IPS DF 4.7 (cell line): Measurements from ENCODE around the gene GRM5.
"Not testable (repeated sequence)": the region's sequence is repeated elsewhere in the genome, so short reads cannot be mapped to it uniquely, and the experiment has no call there.

ENCODE experiments used
- DNase-seq: peaks from one replicate; pipeline ENCODE4 v3.0.0-alpha.2; 2013; ENCODE audit warnings: low spot score; ENCODE audit errors: extremely low read depth

GRM5 gene

DNA sequence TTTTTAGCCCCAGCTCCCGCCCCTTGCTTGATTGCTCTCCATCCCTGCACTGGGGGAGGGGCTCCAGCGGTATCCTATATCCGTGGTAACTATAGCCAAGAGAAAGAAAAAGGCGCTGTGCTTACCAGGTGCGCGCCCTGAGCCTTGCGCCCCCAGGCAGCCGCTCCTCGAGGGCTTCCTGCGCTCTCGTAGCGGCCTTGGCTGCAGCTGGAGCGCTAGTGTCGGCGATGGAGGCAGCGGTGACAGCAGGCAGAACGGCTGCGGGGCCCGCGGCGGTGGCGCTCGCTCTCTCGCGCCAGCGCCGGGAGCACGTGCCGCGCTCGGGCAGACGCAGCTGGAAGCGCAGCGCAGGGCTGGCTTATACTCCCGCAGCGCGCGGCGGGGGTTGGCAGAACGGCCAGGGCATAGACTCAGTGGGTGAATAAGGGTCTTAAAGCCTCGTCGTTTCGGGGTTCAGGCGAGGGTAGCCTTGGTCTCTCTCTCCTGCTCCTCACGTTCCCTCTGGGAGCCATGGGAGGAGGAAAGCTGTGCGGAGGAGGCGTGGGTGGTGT is at the start of gene GRM5:
Gene GRM5, minus strand, starts transcription at position 332 of the 551 bp plus-strand sequence. CDS start 18,110 bp downstream, outside the sequence.
- not testable (repeated sequence) for DNase-seq

DNA sequence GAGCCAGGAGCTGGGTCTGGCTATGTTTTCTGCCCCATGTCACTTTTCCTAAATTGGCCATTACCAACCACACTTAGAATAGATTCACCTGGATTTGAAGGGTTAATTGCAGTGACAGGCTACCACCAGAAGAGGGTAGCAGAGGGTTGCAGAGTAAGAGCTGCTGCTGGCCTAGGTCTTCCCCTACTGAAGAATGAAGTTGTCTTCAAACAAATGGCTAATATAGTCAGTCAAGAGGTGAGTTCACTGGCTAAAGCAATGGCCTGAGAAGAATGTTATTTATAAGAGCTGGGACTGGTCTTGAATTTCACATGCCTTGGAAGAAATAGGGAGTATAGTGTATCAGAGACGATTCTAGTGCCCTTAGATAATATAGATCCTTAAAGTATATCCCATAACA is 32.2 kb upstream of the GRM5 start:
- DNase-seq = not testable (repeated sequence)

- DNase-seq = not testable (repeated sequence)
Observed at GRCh38 chr11:89093806-89094205, 28.0 kb upstream of the GRM5 start.

- DNase-seq = not testable (repeated sequence)
Observed at GRCh38 chr11:89084951-89085350, 19.2 kb upstream of the GRM5 start.

DNA sequence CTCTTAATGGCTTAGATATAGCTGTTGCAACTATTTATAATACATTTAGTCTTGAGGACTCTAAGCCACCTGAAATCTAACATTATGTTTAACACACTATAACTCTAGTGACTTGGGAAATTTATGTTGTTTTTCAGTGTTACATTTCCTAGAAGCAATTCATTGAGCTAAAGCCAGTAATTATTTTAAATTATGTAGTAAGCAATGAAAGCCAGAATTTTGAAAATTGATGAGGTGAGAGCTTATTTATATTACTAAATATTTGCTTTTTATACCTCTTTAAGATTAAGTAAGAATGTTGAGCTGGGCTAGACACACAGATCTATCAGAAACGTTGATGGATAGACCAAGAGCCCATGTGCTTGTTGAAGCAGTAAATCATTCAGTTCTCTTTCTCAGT is 5.1 kb upstream of the GRM5 start:
- DNase-seq = not testable (repeated sequence)

GRCh38 chr11:89067264-89067663 is 1.5 kb upstream of the GRM5 start:
- DNase-seq = no peak

GRCh38 chr11:89065066-89065465 is 716 bp downstream of the GRM5 start:
- no peak for DNase-seq

GRCh38 chr11:89063481-89063951 is 2.3 kb downstream of the GRM5 start:
- DNase-seq = not testable (repeated sequence)

DNA sequence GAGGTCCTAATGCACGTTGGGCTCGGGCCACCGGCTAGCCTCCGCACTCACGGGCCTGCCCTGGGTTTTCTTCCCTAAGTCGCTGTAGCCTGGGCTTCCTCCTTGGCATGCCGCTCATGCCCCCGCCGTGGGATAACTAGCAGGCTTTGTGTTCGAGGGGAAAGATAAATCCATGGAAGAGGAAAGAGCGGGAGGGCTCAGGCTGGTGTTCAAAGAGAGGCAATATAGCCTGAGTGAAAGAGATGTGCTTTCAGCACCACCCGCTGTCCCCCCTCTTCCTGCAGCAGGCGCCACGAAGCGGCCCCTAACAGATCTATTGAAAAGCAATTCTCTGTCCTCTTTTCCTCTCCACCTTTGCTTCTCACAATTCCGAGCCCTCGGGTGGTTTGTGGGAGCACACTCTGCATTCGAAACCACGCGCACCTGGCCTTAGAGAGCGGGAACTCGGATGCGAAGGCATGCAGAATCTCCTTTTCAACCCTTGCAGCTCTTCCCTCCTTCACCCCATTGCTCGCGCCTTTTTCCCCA is 2.9 kb downstream of the GRM5 start:
- not testable (repeated sequence) for DNase-seq

- not testable (repeated sequence) for DNase-seq
Observed at GRCh38 chr11:89061839-89062238, 3.9 kb downstream of the GRM5 start.

DNA sequence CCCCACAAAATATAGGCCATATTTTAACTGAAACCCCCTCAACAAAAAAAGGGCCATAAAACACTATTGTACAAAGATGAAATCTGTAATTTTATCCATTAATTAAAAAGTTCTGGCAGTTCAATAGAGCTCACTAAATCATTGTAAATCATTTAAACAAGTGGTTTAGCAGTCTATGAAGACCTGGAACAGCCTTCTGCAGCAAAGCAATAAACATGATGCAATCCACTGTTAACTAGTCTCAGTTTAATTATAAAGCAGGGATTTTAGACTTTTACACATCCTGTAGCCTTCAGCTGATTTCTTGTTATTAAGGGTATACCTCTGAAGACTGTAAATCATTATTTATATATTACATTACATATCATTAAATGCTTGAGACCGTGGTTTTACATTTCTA is 8.4 kb downstream of the GRM5 start:
- DNase-seq = not testable (repeated sequence)

DNA sequence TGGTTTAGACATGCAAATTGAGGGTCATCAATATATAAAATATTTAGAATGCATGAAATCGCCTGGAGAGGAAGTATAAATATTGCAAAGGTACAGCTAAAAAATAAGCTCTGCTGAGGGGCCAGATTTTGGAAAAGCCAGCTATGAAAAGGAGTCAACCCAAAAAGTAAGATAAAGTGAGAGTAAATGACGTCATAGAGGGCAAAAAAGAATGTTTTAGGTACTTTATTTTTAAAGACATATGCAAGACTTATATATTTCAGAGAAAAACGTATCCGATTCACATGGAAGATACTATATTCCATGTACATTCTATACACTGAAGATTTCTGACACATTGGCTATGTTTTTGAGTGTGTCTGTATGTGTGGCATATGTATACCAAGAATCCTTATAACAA is 13.6 kb downstream of the GRM5 start:
- no peak for DNase-seq

- not testable (repeated sequence) for DNase-seq
Observed at GRCh38 chr11:89047159-89047558, 18.6 kb downstream of the GRM5 start.

GRCh38 chr11:89043861-89044588 is 21.8 kb downstream of the GRM5 start:
- not testable (repeated sequence) for DNase-seq

DNA sequence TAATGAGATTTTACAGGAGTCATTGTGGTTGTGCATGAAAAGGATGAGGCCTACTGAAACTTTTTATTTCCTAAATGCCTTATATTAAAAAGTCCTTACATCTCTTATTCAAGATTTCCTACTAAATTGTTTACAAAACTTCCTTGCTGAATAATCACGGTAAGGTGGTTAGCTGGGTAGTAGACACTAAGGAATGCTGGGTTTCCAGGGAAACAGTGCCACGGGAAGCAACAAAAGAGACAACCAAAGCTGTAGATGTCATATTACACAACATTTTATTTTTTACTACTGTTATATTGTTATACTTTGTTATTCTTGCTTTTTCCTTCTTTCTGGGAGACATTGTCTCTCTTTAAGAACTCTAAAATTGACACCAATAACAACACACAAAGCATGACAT is 36.1 kb downstream of the GRM5 start:
- not testable (repeated sequence) for DNase-seq

- DNase-seq = no peak
Observed at GRCh38 chr11:89021339-89021738, 44.4 kb downstream of the GRM5 start.

DNA sequence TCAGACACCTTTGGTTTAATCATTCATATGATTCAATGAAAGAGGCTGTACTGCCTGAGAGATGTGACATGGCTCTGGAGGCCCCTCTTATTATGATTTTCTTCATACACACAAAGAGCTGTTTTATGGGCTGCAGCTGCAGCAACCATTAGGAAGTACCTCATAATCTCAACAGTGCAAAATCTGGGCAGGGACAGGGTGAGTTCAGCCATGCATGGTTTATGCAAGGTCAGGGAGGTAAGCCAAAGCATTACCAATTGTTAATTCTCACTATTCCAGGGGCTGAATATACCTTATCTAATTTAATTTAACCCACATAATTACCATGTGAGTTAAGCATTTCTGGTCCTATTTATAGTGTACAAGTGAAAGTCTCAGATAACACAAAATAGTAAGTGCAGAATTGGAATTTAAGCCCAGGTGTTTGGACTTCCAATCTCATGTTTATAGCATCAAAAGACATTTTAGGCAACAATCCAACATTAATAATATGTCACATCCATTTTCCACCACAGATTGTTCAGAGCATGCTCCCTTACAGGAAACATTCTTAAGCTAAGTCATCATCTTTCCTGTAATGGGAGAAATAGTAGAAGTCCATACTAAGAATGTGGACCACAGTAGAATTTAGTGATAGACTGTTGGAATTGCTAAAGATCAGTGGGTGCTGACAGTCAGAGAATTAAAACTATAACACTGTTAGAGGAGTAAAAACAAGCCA is 45.8 kb downstream of the GRM5 start:
- DNase-seq = not testable (repeated sequence)

DNA sequence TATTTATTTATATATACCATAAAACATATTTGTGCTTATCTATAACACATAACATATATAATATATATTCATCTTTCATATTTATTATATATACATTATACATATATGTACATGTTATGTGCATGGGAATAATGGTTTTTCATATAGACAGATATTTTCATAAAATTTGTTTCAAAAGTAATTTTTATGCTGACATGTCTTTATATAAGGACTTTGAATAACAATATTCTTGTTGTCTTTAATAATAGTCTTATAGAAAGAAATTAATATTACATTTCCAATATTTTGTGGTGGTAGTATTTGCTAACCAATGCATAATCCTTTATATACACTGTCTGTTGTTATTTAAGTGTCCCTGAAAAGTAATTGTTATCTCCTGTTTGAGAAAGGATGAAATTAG is 49.6 kb downstream of the GRM5 start:
- DNase-seq = no peak

DNA sequence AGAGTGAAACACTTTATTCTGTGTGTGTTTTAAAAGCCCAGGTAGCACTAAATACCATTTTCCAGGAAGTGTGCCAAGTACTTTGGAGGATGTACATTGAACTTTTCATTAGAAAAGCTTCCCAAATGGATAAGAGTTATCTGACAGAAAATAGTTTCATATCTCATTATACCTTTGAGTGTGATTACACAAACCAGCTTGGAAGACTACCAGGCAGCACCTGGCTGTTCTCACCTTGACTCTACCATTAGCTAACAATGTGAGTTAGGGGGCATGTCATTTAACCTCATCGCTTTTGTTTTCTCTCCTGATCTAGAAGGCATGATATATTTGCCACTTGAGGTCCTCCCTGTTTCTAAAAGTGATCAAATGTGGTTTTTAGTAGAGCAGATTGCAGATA is 50.2 kb downstream of the GRM5 start:
- DNase-seq = no peak

DNA sequence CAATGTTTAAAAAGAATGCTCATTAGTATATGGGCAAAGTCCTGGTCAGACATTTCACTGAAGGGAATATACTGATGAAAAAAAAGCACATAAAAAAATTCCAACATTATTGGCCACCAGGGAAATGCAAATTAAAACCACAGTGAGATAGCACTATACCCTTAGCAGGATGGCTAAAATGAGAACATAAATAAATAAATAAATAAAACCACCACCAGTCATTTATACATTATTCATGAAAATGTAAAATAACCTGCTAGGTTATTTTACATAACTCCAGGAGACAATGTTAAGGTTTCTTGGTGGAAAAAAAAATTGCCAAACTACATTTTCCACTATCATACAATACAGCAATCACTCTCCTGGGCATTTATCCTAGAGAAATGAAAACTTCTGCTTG is 64.9 kb downstream of the GRM5 start:
- not testable (repeated sequence) for DNase-seq

GRCh38 chr11:88979641-88980040 is 86.1 kb downstream of the GRM5 start:
- DNase-seq = no peak

DNA sequence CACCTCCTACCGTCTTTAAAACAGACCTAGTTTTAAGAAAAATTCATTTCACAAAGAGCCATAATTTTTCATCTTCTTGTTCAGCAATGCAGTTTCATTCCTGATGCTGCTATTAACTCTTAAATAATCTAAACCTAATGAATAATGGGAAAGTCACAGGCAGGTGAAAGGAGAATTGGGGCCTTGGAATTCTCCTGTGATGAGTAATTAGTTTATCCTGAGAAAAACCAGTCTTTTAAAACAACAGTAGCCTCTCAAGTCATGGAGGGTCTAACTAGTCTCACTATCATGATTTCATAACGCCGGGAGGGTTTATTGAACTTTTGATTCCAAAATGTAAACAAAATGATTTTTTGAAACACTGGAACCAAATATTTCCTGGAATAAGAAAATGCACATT is 86.8 kb downstream of the GRM5 start:
- DNase-seq = not testable (repeated sequence)
